ENCODE data around the gene IKZF5. TPM values are rescaled to one million over a fixed set of nuclear protein-coding genes. Genes with fewer than 3 reads are reported as not detected.

IKZF5 gene
- total RNA-seq, 1 experiment from 2014 or later = 8.6 TPM

DNA sequence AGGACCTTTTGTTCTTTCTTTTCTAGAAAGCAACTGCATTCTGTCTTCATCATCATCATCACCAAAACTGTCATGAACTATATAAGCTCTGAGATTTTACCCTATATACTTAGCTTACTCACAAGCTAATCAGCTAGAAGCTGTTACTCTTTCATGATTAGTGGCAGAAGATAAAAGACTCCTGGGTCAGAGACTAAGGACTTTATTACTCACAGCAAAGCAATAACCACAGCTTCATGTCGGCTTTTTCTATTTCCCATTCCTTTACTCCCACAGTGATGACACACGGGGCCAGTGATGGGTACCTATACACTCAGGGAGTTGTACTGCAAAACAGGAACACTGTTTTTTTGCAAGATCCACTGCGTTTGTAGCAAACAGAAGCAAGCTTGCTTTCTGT lies 46.2 kb downstream of the IKZF5 start:
- ATAC-seq (no peak), DNase-seq (ENCODE audit: low read depth, low spot score) (no peak)
- intact Hi-C loops (cut with micrococcal nuclease; ENCODE audit: unreplicated experiment) = no loop called here
- in situ Hi-C loops (cut with HindIII; ENCODE audit: low pct_unique_long_range_greater_than_20kb, low sequenced_read_pairs) = no loop called here
- Histone ChIP-seq H3K36me3 (ENCODE audit: control insufficient read depth, insufficient read depth, low read length) (no peaks in the 10 kb centered on the region), H3K4me1 (ENCODE audit: control insufficient read depth, insufficient read depth, low read length) (no peaks in the 10 kb centered on the region), H3K27ac (ENCODE audit: low read length) (no peak overlapping the region), H3K4me3 (ENCODE audit: low read depth in 2 of 2, low read length in 2 of 2) (no peak overlapping the region), H3K9me3 (ENCODE audit: control insufficient read depth, insufficient read depth, low read depth, low read length) (peaks cover 7% of the 10 kb centered on the region; the same call in 1 of the 2 replicates), H3K27me3 (ENCODE audit: control insufficient read depth, insufficient read depth, low read length) (no peaks in the 10 kb centered on the region)
- POLR2A ChIA-PET = no interaction called here
- CTCF ChIA-PET = no interaction called here
- BruUV-seq (replicated peaks) = no TSS peak
- no peak for TF ChIP-seq POLR2AphosphoS5 (IDR thresholded peaks at IDR 0.05; ENCODE audit: low read depth, low read length)

- TF ChIP-seq POLR2AphosphoS5 (IDR thresholded peaks at IDR 0.05; ENCODE audit: low read depth, low read length) (no peak), TCF7L2 (IDR thresholded peaks at IDR 0.05; ENCODE audit: low read depth, low read length) (no peak), SIN3A (IDR thresholded peaks at IDR 0.05; ENCODE audit: borderline replicate concordance, insufficient read depth, low read depth, low read length) (no peak), REST (IDR thresholded peaks at IDR 0.05; ENCODE audit: insufficient read depth in 1 of 2, low read depth in 2 of 2, low read length in 1 of 2) (no peak), CTCF (IDR thresholded peaks at IDR 0.05) (no peak)
- no peak overlapping the region for H3K4me3 ChIP-seq (ENCODE audit: low read depth in 2 of 2, low read length in 2 of 2)
- no peaks in the 10 kb centered on the region for H3K36me3 ChIP-seq (ENCODE audit: control insufficient read depth, insufficient read depth, low read length)
- CTCF ChIA-PET = no interaction called here
- no peak for DNase-seq (ENCODE audit: low read depth, low spot score)
- peaks cover 18% of the 10 kb centered on the region for H3K4me1 ChIP-seq (ENCODE audit: control insufficient read depth, insufficient read depth, low read length)
- POLR2A ChIA-PET = no interaction called here
- ATAC-seq = no peak
- in situ Hi-C loops (cut with HindIII; ENCODE audit: low pct_unique_long_range_greater_than_20kb, low sequenced_read_pairs) (no loop called here), intact Hi-C loops (cut with micrococcal nuclease; ENCODE audit: unreplicated experiment) (no loop called here)
- BruUV-seq (replicated peaks) = no TSS peak
- peaks cover 3% of the 10 kb centered on the region; the same call in 1 of the 2 replicates for H3K9me3 ChIP-seq (ENCODE audit: control insufficient read depth, insufficient read depth, low read depth, low read length)
- H3K27me3 ChIP-seq (ENCODE audit: control insufficient read depth, insufficient read depth, low read length) = no peaks in the 10 kb centered on the region
- no peak overlapping the region for H3K27ac ChIP-seq (ENCODE audit: low read length)
Measured at GRCh38 chr10:122957474-122957873, 51.1 kb downstream of the IKZF5 start.

- ChIA-PET POLR2A (interaction anchor here (0.6 kb wide), 1 partner anchor 46 kb away, joined by 3 read pairs; the partner anchor contains the start of gene FAM24A), CTCF (no interaction called here)
- Histone ChIP-seq H3K27me3 (ENCODE audit: control insufficient read depth, insufficient read depth, low read length) (no peaks in the 10 kb centered on the region), H3K9me3 (ENCODE audit: control insufficient read depth, insufficient read depth, low read depth, low read length) (peaks cover 3% of the 10 kb centered on the region; the same call in 1 of the 2 replicates), H3K36me3 (ENCODE audit: control insufficient read depth, insufficient read depth, low read length) (peaks cover 8% of the 10 kb centered on the region; the same call in 1 of the 2 replicates), H3K4me3 (ENCODE audit: low read depth in 2 of 2, low read length in 2 of 2) (no peak overlapping the region), H3K27ac (ENCODE audit: low read length) (no peak overlapping the region), H3K4me1 (ENCODE audit: control insufficient read depth, insufficient read depth, low read length) (peaks cover 23% of the 10 kb centered on the region)
- intact Hi-C loops (cut with micrococcal nuclease; ENCODE audit: unreplicated experiment) = no loop called here
- ATAC-seq (no peak), DNase-seq (ENCODE audit: low read depth, low spot score) (no peak)
- no TSS peak for BruUV-seq (replicated peaks)
- TF ChIP-seq REST (IDR thresholded peaks at IDR 0.05; ENCODE audit: insufficient read depth in 1 of 2, low read depth in 2 of 2, low read length in 1 of 2) (no peak), POLR2AphosphoS5 (IDR thresholded peaks at IDR 0.05; ENCODE audit: low read depth, low read length) (no peak), CTCF (IDR thresholded peaks at IDR 0.05) (no peak), TCF7L2 (IDR thresholded peaks at IDR 0.05; ENCODE audit: low read depth, low read length) (no peak), SIN3A (IDR thresholded peaks at IDR 0.05; ENCODE audit: borderline replicate concordance, insufficient read depth, low read depth, low read length) (no peak)
- in situ Hi-C loops (cut with HindIII; ENCODE audit: low pct_unique_long_range_greater_than_20kb, low sequenced_read_pairs) = no loop called here
Measured at GRCh38 chr10:122955892-122956291, 52.7 kb downstream of the IKZF5 start.
